GM21515 (cell line): Measurements from ENCODE around the gene MIXL1.

Experiments
- ATAC-seq: cut with Tn5 transposase; IDR thresholded peaks from one replicate; pipeline ENCODE4 v1.9.1; 2021; ENCODE audit not compliant: unreplicated experiment

MIXL1 gene

GRCh38 chr1:226276077-226276682 lies 52.7 kb downstream of the MIXL1 start:
- ATAC-seq, result no peak
